Regular cardiac myocyte (primary cell): ENCODE data around the gene EIF5AL1. TPM values are rescaled to one million over a fixed set of nuclear protein-coding genes. Genes with fewer than 3 reads are reported as not detected.

ENCODE experiments used
- total RNA-seq: library from RNA; depleted of rRNA; stranded (reverse); fragments of >200 nt; gene quantifications from 2 replicates; pipeline ENCODE4 v1.2.3, GENCODE V29; 2014

Gene EIF5AL1
- 0.28 and 0.77 TPM in 2 replicates for total RNA-seq

DNA sequence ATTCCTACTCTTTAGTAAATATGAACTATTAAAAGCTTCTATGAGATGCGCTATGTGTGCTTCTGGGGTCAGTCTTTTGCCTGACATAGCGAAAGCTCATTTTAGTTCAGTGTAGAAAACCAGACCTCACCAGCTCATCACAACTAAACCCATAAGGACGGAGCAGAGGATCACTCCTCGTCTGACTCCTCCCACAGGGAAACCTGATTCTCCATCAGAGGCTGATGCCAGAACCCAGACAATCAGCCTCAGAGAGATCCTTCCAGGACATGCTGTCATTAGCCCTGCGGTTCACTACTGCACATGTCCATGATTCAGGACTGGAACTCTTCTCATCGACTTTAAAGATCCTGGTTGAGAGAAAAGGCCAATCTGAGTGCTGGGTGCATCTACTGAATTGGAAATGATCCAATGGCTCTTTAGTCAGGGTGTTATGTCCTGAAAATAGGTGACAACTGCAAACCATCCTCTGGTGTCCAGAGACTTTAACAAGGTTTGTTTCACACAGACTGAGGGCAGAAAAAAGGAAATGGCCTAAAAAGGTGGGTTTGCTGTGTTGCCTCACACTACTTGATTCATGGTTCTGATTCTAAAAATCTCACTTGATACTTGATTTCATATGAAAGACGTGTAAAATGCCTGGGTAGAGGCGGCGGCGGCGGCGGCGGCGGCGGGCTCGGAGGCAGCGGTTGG, at the start of gene EIF5AL1:
EIF5AL1 (plus strand) TSS at position 643 of the 693 bp plus-strand sequence. CDS start 117 bp downstream, outside the sequence.

DNA sequence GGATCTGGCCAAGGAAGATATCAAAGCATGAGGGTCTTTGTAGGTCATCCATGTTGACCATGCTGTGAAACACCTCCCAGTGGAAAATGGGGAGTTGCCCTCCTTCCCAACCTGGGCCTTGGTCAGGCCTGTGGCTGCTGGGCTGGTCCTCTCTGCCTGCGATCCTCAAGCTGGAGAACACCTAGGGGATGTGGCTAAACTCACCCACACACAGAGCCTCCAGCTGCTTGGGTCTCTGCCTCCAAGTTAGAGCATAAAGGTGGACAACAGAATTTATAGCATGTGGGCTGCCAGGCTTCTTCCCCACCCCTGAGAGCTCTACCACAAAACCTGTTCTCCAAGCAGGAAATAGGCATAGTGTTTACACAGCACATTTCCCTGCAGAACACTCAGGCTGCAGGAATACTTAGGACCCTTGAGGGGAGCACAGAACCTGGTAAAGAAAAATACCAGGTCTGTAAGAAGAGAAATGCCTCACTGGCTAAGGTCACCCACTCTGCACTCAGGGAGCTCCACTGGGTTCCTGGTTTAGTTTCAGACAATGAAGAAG, 47.9 kb downstream of the EIF5AL1 start, which contains the start of gene SFTPA2:
SFTPA2 (minus strand) TSS at position 248 of the 550 bp plus-strand sequence. CDS start 924 bp downstream, outside the sequence.

Other genes with a start within 250 kb of the EIF5AL1 start
- gene PPIF, start 165.1 kb upstream of the EIF5AL1 start, total RNA-seq: 31.3 and 40.8 TPM in 2 replicates
- gene ZCCHC24, start 66.9 kb upstream of the EIF5AL1 start, total RNA-seq: 11.6 and 15.0 TPM in 2 replicates
- gene SFTPA2, start 47.9 kb downstream of the EIF5AL1 start, total RNA-seq: not detected in 2 replicates
- not detected in 2 replicates for gene SFTPA1, start 98.4 kb downstream of the EIF5AL1 start, total RNA-seq
- gene NUTM2B, start 190.7 kb downstream of the EIF5AL1 start, total RNA-seq: 0.19 and 0.28 TPM in 2 replicates